ENCODE results near the gene ACAP1.

ACAP1 gene

GRCh38 chr17:7306911-7307685, 29.2 kb upstream of the ACAP1 start, which contains the start of gene EIF5A:
EIF5A (plus strand) TSS chr17:7307628; CDS start chr17:7309636, 2,008 bp downstream.
- no peak for TF ChIP-seq GATA3 (IDR thresholded peaks at IDR 0.05; ENCODE audit: low read depth, low read length)
- peak; percentile 74 for TF ChIP-seq GATA2 (IDR thresholded peaks at IDR 0.05; ENCODE audit: low read depth, low read length)

DNA sequence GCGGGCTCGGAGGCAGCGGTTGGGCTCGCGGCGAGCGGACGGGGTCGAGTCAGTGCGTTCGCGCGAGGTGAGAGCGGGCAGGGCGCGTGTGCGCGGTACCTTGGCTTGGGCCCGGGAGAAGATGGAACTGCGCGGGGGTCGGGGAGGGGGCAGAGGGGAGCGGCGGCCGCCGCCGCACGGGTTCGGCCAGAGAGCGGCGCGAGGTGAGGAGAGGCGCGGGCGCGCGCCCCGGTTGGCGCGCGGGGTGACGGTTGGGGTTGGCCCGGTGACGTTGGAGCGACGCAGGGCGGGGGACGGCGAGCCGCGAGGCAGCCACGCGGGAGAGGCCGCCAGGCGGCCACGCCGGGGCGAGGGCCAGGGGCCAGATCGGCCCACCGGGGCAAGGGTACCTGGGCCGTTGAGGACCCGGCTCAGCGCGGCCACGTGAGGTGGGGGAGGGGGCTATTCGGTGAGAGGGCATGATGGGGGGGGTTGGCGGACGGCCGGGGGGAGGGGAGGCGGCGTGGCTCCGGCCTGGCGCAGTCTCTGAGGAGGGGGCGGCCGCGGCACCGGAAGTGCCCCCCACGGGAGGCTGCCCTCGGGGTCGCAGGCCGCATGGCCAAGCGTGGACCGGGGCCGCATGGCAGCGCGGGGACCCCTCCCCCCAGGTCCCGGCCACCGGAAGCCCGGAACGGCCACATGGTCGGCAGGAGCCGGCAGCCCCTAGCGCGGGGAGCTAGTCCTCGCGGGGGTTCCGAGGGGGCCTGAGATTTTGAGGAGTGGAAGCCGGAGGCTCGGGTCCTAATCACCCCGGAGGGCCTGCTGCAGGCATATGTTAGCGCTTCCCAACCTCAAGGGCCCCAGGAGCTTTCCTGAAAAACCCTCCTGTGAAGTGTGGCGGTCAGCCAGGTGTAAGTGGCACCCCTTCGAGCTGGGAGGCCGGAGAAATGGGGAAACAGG, 28.4 kb upstream of the ACAP1 start:
- TF ChIP-seq GATA3 (IDR thresholded peaks at IDR 0.05; ENCODE audit: low read depth, low read length) (no peak), GATA2 (IDR thresholded peaks at IDR 0.05; ENCODE audit: low read depth, low read length) (no peak)

- TF ChIP-seq GATA3 (IDR thresholded peaks at IDR 0.05; ENCODE audit: low read depth, low read length) (no peak), GATA2 (IDR thresholded peaks at IDR 0.05; ENCODE audit: low read depth, low read length) (no peak)
Observed at GRCh38 chr17:7308625-7309433, 27.5 kb upstream of the ACAP1 start.

DNA sequence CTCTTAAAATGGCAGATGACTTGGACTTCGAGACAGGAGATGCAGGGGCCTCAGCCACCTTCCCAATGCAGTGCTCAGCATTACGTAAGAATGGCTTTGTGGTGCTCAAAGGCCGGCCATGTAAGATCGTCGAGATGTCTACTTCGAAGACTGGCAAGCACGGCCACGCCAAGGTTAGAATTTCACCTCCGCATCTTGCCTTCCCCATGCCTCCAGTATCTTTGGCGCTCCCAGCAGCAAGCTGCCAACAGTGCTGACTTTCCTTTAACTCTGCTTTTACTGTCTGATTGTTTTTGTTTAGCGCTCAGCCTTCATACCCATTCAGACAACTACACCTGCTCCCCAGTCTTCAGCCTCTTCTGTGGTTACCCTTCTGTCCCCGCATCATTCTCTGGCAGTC, 26.7 kb upstream of the ACAP1 start:
- no peak for TF ChIP-seq GATA3 (IDR thresholded peaks at IDR 0.05; ENCODE audit: low read depth, low read length)
- no peak for TF ChIP-seq GATA2 (IDR thresholded peaks at IDR 0.05; ENCODE audit: low read depth, low read length)

GRCh38 chr17:7311110-7311705, 25.1 kb upstream of the ACAP1 start:
- TF ChIP-seq GATA2 (IDR thresholded peaks at IDR 0.05; ENCODE audit: low read depth, low read length) (no peak), GATA3 (IDR thresholded peaks at IDR 0.05; ENCODE audit: low read depth, low read length) (no peak)

GRCh38 chr17:7312432-7313087, 23.8 kb upstream of the ACAP1 start:
- TF ChIP-seq GATA3 (IDR thresholded peaks at IDR 0.05; ENCODE audit: low read depth, low read length) (no peak), GATA2 (IDR thresholded peaks at IDR 0.05; ENCODE audit: low read depth, low read length) (no peak)

GRCh38 chr17:7313088-7313889, 23.0 kb upstream of the ACAP1 start:
- TF ChIP-seq GATA3 (IDR thresholded peaks at IDR 0.05; ENCODE audit: low read depth, low read length) (no peak), GATA2 (IDR thresholded peaks at IDR 0.05; ENCODE audit: low read depth, low read length) (no peak)

DNA sequence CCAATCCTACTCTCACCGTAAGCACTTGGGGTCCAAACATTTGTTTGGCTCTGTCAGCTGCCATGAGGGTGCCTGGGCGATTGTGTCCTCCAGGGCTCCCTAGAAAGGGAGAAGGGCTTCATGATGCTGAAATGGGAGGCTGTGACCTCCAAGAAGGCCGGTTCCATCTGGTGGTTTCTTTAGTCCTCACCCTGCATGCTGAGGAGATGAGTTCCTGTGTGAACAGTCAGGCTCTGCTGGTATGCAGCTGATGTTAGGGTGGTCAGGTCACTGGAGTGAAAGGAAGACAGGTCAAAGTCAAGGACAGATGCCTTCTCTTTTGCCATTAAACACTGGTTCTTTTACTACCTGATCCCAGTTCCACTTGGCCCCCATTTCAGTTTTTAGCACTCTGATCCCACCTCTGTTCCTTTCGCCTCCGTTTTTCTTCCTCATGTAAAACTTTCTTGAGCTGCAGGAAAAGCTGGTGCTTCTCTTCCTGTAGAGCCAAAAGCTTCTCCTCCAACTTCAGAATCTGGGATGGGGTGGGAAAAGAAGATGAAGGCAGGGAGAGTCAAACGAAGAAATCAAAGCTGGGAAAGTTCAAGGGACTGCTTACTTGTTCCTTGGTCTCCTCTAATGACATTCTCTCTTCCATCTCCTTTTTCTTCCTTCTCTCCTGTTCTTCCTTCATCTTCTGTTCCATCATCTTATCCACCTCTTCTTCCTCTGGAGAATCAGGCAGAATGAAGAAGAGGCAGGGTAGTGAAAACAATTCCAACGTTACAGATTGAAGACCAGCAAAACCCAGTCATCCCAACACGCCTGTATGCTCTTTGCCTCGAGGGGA, 22.2 kb upstream of the ACAP1 start:
- TF ChIP-seq GATA2 (IDR thresholded peaks at IDR 0.05; ENCODE audit: low read depth, low read length), result no peak
- TF ChIP-seq GATA3 (IDR thresholded peaks at IDR 0.05; ENCODE audit: low read depth, low read length), result no peak

DNA sequence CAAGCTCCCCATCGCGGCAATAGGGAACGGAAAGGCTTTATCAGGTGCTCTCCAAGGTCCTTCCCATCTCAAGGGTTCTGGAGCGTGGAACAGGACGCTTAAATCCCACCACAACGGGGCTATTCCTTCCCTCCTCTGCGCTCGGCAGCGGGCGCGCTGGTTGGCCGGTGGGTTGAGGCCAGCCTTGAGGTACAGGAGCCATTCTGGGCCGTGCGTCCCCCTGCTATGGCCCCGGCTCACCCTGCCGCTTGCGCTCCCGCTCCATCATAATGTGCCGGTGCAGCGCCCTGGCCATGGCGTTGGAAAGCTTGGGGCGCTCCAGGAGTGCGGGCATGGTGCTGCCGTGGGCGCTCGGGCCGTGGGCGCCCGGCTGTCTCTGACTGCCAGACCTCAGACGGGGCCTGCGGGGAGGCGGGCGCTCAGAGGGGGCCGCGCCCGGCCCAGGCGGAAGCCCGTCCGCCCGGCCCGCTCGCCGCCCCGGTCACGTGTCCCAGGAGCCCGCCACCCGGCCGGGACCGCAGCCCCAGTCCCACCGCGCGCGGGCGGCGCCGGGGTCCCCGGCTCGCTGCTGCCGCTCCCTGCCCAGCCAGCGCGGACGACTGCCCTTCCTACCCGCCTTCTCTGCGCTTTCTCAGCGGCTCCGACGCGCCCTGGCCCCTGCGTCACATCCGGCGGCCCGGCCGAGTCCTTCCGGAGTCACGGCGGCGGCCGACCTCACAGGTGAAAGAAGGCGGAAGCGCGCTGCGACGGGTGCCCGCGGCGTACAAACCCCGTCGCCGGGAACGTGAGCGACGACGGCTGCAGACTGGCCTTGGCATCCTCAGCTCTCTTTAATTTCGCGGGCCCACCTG, 21.4 kb upstream of the ACAP1 start, which contains the start of gene GPS2:
Gene GPS2, minus strand, starts transcription at position 642 of the 851 bp plus-strand sequence. Its CDS starts 308 bp downstream, at position 334.
- TF ChIP-seq GATA3 (IDR thresholded peaks at IDR 0.05; ENCODE audit: low read depth, low read length) (no peak), GATA2 (IDR thresholded peaks at IDR 0.05; ENCODE audit: low read depth, low read length) (no peak)

- TF ChIP-seq GATA2 (IDR thresholded peaks at IDR 0.05; ENCODE audit: low read depth, low read length), result no peak
- no peak for TF ChIP-seq GATA3 (IDR thresholded peaks at IDR 0.05; ENCODE audit: low read depth, low read length)
Observed at GRCh38 chr17:7315570-7316235, 20.6 kb upstream of the ACAP1 start.

Measured in SH-SY5Y (cell line).